GF-D8 (cell line): ENCODE results near the gene TGFBRAP1.

ENCODE experiments used
- DNase-seq: peaks from one replicate; lab custom pipeline; 2025; lab: John Stamatoyannopoulos, UW

TGFBRAP1 gene

DNA sequence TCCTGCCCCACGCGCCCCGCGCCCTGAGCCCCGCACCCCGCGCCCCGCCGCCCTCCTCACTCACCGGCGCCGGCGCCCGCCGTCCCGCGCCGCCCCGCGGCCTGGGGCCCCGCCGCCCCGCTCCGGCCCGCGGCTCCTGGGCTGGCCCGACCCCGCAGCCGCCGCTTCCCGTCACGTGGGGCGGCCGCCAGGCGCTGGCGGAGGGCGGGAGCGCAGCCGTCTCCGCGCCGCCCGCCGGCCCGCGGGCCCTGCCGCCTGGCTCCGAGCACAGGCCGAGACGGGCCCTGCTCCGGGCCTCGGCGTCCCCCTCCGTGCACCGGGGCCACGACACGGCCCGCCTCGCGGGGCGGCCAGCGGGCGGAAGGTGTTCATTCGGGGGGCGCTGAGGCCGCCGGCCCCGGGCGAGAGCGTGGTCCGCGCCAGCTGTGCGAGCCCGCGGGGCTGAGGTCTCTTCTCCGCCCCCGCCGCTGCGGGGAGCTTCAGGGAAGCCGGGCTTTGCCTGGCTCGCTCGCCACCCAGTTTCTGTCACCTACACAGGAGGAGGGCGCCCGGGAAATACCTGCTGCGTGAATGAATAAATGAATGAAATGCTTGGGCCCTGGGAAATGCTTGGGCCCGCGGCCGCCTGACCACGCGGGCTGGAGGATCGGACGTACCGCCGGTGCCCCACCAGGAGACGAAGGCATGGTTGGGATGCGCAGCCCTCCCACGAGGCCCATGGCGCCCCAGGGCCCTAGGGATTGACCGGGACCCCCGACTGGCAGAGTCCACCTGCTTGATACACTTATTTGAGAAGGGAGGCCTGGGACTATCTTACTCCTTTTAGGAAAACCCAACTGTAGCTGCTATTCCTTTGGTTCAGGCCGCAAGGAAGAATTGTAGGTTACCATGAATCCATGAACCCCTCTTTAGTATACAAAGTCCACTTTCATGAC, at the start of gene TGFBRAP1:
TGFBRAP1 (minus strand) TSS at position 175 of the 935 bp plus-strand sequence. CDS start 21,434 bp downstream, outside the sequence.
- DNase-seq = no peak

DNA sequence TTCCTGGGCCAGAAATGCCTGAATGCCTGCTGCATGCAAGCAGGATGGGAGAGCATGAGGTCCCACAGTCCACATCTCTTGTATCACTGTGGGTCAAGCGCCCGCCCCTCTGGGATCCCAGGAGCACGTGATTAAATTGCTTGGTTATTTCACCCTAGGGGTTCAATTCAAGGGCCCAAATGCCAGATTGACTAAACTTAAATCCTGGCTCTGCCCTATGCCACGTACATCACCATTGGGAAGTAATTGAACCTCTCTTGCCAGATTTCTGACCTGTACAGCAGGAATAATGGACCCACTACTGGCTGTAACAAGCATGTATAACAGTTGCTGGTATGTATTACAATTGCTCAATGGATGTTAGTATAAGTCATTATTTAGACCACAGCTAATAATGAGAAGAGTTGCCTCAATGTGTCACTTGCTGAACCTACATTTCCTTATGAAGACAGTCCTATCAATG, 49.4 kb upstream of the TGFBRAP1 start:
- no peak for DNase-seq

GRCh38 chr2:105378276-105378840, 48.8 kb upstream of the TGFBRAP1 start:
- no peak for DNase-seq

GRCh38 chr2:105377871-105378270, 48.3 kb upstream of the TGFBRAP1 start:
- DNase-seq = no peak

DNA sequence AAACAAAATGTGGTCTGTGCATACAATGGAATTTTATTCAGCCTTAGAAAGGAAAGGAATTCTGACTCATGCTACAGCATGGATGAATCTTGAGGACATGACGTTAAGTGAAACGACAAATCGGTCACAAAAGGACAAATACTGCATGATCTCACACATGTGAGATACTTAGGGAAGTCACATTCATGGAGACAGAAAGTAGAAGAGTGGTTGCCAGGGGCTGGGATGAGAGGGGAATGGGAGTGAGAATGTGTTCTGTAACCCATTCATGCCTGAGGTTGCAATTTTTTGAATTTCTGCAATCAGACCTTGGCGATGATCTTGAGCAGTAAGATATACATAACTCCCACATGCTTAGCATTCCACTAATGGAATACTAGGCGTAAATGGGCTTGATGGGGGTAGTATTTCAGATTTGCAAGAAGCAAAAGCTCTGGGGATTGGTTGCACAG, 47.3 kb upstream of the TGFBRAP1 start:
- no peak for DNase-seq

GRCh38 chr2:105376010-105376409, 46.5 kb upstream of the TGFBRAP1 start:
- no peak for DNase-seq

DNA sequence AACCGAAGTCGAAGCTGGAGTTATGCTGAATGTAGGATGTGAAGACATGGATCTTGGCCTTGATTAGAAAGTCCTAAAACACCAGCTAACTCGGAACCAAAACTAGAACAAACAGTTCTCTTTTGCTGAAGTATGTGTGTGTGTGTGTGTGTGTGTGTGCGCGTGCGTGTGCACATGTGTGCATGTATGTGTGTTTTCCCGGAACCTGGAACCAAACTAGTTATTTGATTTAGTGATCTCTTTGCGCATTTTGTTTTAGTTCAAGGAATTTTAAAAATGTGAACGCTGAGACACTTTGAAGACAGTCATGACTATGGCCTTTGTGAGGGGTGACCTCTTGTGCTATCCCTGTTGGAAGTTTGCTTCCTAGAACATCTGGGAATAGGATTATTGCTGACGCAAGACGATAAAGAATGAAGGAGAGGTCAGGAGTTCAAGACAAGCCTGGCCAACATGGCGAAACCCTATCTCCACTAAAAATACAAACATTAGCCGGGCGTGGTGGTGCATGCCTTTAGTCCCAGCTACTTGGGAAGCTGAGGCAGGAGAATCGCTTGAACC, 45.5 kb upstream of the TGFBRAP1 start:
- DNase-seq = no peak

- no peak for DNase-seq
Observed at GRCh38 chr2:105373895-105374401, 44.4 kb upstream of the TGFBRAP1 start.

GRCh38 chr2:105373344-105373781, 43.8 kb upstream of the TGFBRAP1 start:
- DNase-seq = no peak

DNA sequence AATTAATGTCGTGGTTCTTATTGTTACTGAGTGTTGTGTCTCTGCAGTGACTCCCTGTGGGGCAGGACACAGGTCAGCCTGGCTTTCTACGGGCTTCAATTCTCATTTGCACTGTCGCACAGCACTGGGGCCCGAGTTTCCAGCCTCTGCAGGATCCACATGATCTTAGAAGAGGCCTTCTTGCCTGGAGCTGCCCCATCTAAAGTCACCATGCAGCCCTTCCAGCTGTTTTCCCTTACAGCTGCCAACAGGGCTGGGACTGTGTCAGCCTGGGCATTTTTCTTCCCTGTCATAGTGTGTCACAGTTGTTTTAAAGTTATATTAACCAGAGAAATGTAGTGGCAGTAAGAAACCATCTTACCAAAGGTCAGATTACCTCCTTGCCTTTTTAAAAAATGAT, 42.3 kb upstream of the TGFBRAP1 start:
- DNase-seq = no peak

- DNase-seq = no peak
Observed at GRCh38 chr2:105371156-105371555, 41.6 kb upstream of the TGFBRAP1 start.

GRCh38 chr2:105369777-105370690, 40.5 kb upstream of the TGFBRAP1 start:
- peak; percentile 70 for DNase-seq

GRCh38 chr2:105368759-105369408, 39.3 kb upstream of the TGFBRAP1 start:
- DNase-seq = no peak

GRCh38 chr2:105365206-105365605, 35.7 kb upstream of the TGFBRAP1 start:
- no peak for DNase-seq

GRCh38 chr2:105364436-105365139, 35.1 kb upstream of the TGFBRAP1 start:
- DNase-seq = no peak

DNA sequence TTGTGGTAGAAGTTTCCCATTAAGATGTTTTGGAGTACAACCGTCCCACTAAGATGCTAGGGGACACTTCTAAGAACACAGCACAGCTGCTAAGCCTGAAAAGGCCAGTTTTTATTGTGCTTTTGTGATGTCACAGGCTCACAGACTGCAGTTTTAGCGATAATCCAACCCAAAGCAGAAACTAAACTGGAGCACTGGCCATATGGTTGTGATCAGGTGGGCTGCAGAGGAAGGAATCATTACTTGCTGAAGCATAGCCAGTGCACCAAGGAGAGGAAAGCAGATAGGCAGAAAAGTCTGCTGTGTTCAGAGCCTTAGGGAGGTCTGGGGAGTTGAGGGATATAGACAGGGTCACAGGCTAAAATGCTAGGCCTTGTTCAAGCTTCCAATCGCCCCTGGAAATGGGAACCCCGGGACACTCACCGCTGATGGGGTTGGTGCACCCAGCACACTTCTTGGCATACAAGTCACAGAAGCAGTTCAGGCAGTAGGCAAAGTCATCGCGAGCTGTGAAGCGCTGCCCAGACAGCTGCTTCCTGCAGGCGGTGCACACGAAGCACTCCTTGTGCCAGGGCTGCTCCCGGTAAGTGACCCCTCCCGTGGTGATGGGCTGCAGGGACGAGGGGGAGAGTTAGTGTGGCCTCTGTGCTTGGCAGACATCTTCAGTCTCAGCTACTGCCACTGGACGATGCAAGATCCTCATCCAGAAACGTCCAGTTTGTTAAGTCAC, 33.5 kb upstream of the TGFBRAP1 start:
- DNase-seq = no peak

DNA sequence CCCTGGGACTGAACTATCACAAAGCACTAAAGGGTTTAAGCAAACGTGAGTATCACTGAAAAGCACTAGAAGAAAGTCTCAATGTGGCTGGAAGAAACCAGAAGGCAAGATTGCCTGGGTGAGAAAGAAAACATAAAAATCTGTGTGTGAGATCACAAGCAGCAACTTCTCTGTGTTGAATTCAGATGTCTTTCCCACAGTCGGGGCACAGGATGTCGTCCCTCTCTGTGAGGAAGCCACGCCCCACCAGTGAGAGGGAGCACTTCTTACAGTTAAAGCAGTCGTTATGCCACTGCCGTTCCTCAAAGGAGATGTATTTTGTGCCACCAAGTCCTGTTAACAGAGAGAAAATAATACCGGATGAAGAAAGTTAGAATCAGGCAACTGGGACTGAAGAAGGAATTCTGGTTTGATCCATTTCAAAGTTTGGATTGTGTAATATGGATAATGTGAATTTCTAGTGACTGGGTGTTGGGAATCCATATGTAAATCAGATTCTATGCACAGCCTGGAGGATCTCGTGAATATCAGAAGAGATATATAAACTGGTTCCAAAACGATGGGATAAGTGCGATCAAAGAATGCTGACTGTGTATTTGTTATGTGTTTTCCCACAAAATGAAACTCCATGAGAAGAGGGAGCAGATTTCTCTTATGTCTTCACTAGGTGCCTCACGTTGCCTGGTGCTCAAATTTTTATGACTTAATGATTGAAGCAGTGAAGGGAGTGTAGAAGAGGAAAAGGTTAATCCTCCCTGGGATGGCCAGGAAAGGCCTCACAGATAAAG, 31.8 kb upstream of the TGFBRAP1 start:
- DNase-seq = no peak

GRCh38 chr2:105358593-105358992, 29.1 kb upstream of the TGFBRAP1 start:
- DNase-seq = no peak

DNA sequence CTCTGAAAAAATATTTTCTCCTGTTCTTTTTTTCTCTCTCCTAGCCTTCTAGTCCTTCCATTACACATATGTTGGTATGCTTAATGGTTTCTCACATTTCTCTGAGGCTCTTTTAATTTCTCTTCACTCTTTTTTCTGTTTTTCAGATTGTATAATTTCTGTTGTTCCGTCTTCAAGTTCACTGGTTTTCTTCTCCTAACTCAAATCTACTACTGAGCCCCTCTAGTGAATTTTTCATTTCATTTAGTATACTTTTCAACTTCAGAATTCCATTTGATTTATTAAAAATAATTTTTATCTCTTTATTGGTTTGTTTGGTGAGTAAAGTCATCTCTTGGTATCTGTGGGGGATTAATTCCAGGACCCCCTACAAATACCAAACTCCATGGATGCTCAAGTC, 27.6 kb upstream of the TGFBRAP1 start:
- no peak for DNase-seq
